ENCODE measurements around the gene NPB. TPM values are rescaled to one million over a fixed set of nuclear protein-coding genes. Genes with fewer than 3 reads are reported as not detected.

Gene NPB
- polyA plus RNA-seq, 1 donor from 2014 or later, result 1.3 TPM

DNA sequence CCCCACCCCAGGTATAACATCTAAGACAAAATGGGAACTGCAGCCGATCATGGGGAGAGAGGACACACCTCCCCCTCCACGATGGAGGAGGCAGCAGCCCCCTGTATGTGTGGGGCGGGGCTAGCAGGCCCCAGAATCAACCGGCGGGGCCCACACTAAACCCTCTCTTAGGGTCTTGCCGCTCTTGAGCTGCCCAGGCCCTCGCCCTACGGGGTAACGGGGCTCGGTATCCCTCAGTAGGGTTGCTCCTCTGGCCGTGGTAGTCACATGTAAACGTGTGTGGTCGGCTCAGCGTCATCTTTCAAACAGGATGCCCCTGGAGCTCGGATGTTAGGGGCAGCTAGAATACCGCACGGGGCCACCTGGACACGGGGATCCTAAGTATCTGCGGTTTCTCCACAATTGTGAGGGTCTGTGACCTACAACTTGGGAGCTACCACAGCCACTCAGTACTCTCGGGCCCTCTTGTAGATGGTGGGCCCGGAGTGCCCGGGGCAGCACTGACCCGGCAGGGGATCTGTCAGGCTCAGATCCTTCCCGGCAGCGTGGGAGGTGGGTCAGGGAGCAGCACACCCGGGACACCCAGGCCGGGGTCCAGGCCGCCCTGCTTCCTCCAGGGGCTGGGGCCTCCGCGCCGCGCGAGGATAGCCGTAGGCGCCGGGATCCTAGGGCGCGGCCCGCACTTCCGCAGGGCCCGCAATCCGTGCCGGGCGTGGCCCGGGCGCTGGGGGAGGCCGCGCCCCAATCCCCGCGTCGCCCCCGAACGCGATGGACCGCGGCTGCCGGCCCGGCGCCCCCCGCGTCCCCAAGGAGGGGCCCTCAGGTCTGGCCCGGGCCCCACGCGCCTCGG is 31.7 kb upstream of the NPB start:
- TF ChIP-seq TAF1 (IDR thresholded peaks at IDR 0.05; ENCODE audit: low read depth) (no peak), EP300 (conservative IDR thresholded peaks at IDR 0.05; ENCODE audit: poor library complexity, severe bottlenecking) (no peak), POLR2AphosphoS5 (IDR thresholded peaks at IDR 0.05) (no peak), MXI1 (conservative IDR thresholded peaks at IDR 0.05; ENCODE audit: poor library complexity, severe bottlenecking) (no peak), SMC3 (conservative IDR thresholded peaks at IDR 0.05; ENCODE audit: poor library complexity) (no peak), RAD21 (conservative IDR thresholded peaks at IDR 0.05) (no peak), EZH2 (IDR thresholded peaks at IDR 0.05; ENCODE audit: borderline replicate concordance, insufficient read depth, low read length, poor library complexity, severe bottlenecking) (no peak)
- TF ChIP-seq, protein P1, sequence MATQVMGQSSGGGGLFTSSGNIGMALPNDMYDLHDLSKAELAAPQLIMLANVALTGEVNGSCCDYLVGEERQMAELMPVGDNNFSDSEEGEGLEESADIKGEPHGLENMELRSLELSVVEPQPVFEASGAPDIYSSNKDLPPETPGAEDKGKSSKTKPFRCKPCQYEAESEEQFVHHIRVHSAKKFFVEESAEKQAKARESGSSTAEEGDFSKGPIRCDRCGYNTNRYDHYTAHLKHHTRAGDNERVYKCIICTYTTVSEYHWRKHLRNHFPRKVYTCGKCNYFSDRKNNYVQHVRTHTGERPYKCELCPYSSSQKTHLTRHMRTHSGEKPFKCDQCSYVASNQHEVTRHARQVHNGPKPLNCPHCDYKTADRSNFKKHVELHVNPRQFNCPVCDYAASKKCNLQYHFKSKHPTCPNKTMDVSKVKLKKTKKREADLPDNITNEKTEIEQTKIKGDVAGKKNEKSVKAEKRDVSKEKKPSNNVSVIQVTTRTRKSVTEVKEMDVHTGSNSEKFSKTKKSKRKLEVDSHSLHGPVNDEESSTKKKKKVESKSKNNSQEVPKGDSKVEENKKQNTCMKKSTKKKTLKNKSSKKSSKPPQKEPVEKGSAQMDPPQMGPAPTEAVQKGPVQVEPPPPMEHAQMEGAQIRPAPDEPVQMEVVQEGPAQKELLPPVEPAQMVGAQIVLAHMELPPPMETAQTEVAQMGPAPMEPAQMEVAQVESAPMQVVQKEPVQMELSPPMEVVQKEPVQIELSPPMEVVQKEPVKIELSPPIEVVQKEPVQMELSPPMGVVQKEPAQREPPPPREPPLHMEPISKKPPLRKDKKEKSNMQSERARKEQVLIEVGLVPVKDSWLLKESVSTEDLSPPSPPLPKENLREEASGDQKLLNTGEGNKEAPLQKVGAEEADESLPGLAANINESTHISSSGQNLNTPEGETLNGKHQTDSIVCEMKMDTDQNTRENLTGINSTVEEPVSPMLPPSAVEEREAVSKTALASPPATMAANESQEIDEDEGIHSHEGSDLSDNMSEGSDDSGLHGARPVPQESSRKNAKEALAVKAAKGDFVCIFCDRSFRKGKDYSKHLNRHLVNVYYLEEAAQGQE (IDR thresholded peaks at IDR 0.05; ENCODE audit: borderline replicate concordance), result no peak
- TF ChIP-seq, protein P2, sequence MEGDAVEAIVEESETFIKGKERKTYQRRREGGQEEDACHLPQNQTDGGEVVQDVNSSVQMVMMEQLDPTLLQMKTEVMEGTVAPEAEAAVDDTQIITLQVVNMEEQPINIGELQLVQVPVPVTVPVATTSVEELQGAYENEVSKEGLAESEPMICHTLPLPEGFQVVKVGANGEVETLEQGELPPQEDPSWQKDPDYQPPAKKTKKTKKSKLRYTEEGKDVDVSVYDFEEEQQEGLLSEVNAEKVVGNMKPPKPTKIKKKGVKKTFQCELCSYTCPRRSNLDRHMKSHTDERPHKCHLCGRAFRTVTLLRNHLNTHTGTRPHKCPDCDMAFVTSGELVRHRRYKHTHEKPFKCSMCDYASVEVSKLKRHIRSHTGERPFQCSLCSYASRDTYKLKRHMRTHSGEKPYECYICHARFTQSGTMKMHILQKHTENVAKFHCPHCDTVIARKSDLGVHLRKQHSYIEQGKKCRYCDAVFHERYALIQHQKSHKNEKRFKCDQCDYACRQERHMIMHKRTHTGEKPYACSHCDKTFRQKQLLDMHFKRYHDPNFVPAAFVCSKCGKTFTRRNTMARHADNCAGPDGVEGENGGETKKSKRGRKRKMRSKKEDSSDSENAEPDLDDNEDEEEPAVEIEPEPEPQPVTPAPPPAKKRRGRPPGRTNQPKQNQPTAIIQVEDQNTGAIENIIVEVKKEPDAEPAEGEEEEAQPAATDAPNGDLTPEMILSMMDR (IDR thresholded peaks at IDR 0.05; ENCODE audit: poor library complexity, severe bottlenecking), result no peak
- Histone ChIP-seq H3K79me2 (replicated peaks; ENCODE audit: insufficient read depth, low read length) (peaks cover 13% of the 10 kb centered on the region), H3K4me2 (ENCODE audit: low read length) (peak overlapping the region; percentile 97), H3K9me2 (ENCODE audit: insufficient read depth, low read length) (no peaks in the 10 kb centered on the region), H3K36me3 (ENCODE audit: insufficient read depth, low read length) (no peaks in the 10 kb centered on the region), H3K27ac (ENCODE audit: low read length) (peak overlapping the region; percentile 64), H4K20me1 (ENCODE audit: insufficient read depth) (no peaks in the 10 kb centered on the region), H3K9ac (ENCODE audit: low read length) (peak overlapping the region; percentile 96), H3K27me3 (ENCODE audit: insufficient read depth, low read depth, low read length) (no peaks in the 10 kb centered on the region), H2AFZ (ENCODE audit: low read depth, low read length) (no peak overlapping the region), H3F3A (ENCODE audit: insufficient read depth, low read length, poor library complexity, severe bottlenecking) (no peaks in the 10 kb centered on the region), H3K4me3 (ENCODE audit: low read length) (peak overlapping the region; percentile 96), H3K9me3 (ENCODE audit: low read length) (no peaks in the 10 kb centered on the region)

DNA sequence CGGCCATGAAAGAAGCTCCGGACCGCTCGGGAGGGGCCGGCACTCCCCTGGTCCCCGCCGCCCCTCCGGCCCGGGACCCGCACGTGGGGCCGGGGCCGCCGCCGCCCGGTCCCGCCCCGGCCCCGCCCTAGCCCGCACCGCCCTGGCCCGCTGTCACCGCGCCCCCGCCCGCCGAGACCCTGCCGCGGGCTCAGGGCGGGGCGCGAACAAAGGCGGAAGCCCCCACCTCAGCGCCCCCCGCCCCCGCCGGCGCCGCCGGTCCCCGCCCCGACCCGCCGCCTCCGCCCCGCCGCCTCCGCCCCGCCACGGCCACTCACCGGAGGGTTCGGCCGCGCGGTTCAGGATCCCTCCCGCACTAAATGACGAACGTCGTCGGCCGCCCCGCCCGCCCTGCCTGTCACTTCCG is 31.1 kb upstream of the NPB start, which contains the start of gene ARHGDIA:
ARHGDIA (minus strand) TSS at position 357 of the 406 bp plus-strand sequence. CDS start 1,407 bp downstream, outside the sequence.
- Histone ChIP-seq H3K9ac (ENCODE audit: low read length) (peak within 1 kb of the TSS; percentile 96), H3K27ac (ENCODE audit: low read length) (peak within 1 kb of the TSS; percentile 94), H3K36me3 (ENCODE audit: insufficient read depth, low read length) (no peaks in the 10 kb centered on the region), H4K20me1 (ENCODE audit: insufficient read depth) (no peaks in the 10 kb centered on the region), H3K9me2 (ENCODE audit: insufficient read depth, low read length) (no peaks in the 10 kb centered on the region), H3F3A (ENCODE audit: insufficient read depth, low read length, poor library complexity, severe bottlenecking) (no peaks in the 10 kb centered on the region), H3K27me3 (ENCODE audit: insufficient read depth, low read depth, low read length) (no peaks in the 10 kb centered on the region), H3K79me2 (replicated peaks; ENCODE audit: insufficient read depth, low read length) (peaks cover 13% of the 10 kb centered on the region), H3K9me3 (ENCODE audit: low read length) (no peaks in the 10 kb centered on the region), H3K4me3 (ENCODE audit: low read length) (peak within 1 kb of the TSS; percentile 97), H2AFZ (ENCODE audit: low read depth, low read length) (peak within 1 kb of the TSS; percentile 83), H3K4me2 (ENCODE audit: low read length) (peak within 1 kb of the TSS; percentile 97)
- TF ChIP-seq SMC3 (conservative IDR thresholded peaks at IDR 0.05; ENCODE audit: poor library complexity) (no peak), POLR2AphosphoS5 (IDR thresholded peaks at IDR 0.05) (no peak), RAD21 (conservative IDR thresholded peaks at IDR 0.05) (no peak), TAF1 (IDR thresholded peaks at IDR 0.05; ENCODE audit: low read depth) (no peak), EP300 (conservative IDR thresholded peaks at IDR 0.05; ENCODE audit: poor library complexity, severe bottlenecking) (no peak), MXI1 (conservative IDR thresholded peaks at IDR 0.05; ENCODE audit: poor library complexity, severe bottlenecking) (no peak), EZH2 (IDR thresholded peaks at IDR 0.05; ENCODE audit: borderline replicate concordance, insufficient read depth, low read length, poor library complexity, severe bottlenecking) (no peak)
- TF ChIP-seq, protein P2 (IDR thresholded peaks at IDR 0.05; ENCODE audit: poor library complexity, severe bottlenecking), result no peak
- TF ChIP-seq, protein P1 (IDR thresholded peaks at IDR 0.05; ENCODE audit: borderline replicate concordance), result no peak
